NCI-H748 treated with DMSO at 0.1 percent for 48 hours (cell line): ENCODE results near the gene COMMD9.
A peak's percentile ranks its signal among the peaks of the same experiment; 100 is the strongest.

Experiments used
- DNase-seq: peaks from one replicate; lab custom pipeline; 2025; lab: John Stamatoyannopoulos, UW

COMMD9 gene

GRCh38 chr11:36296884-36297543 is 7.8 kb upstream of the COMMD9 start:
- DNase-seq, result no peak

- DNase-seq, result no peak
These were observed 6.7 kb upstream of the COMMD9 start, which contains the start of gene PRR5L for GRCh38 chr11:36295926-36296325. Gene PRR5L (plus strand): TSS chr11:36296288. CDS start chr11:36401122, 104,834 bp downstream.

GRCh38 chr11:36292311-36292722 is 3.1 kb upstream of the COMMD9 start:
- DNase-seq, result no peak

- no peak for DNase-seq
These were observed 590 bp downstream of the COMMD9 start for GRCh38 chr11:36288442-36289225.

- DNase-seq, result no peak
These were observed 6.3 kb downstream of the COMMD9 start for GRCh38 chr11:36282926-36283325.

GRCh38 chr11:36281850-36282249 is 7.4 kb downstream of the COMMD9 start:
- DNase-seq, result no peak

- no peak for DNase-seq
These were observed 8.7 kb downstream of the COMMD9 start for GRCh38 chr11:36280531-36280930.

- DNase-seq, result no peak
These were observed 10.5 kb downstream of the COMMD9 start for GRCh38 chr11:36278531-36279282.

GRCh38 chr11:36274414-36274813 is 14.8 kb downstream of the COMMD9 start:
- DNase-seq, result no peak

GRCh38 chr11:36273110-36273509 is 16.1 kb downstream of the COMMD9 start:
- no peak for DNase-seq

- DNase-seq, result no peak
These were observed 17.3 kb downstream of the COMMD9 start for GRCh38 chr11:36271794-36272407.

- no peak for DNase-seq
These were observed 18.5 kb downstream of the COMMD9 start for GRCh38 chr11:36270701-36271100.

- no peak for DNase-seq
These were observed 20.8 kb downstream of the COMMD9 start for GRCh38 chr11:36268337-36268985.

- no peak for DNase-seq
These were observed 22.5 kb downstream of the COMMD9 start for GRCh38 chr11:36266767-36267166.

GRCh38 chr11:36265793-36266628 is 23.2 kb downstream of the COMMD9 start:
- peak; percentile 33 for DNase-seq

GRCh38 chr11:36264973-36265344 is 24.3 kb downstream of the COMMD9 start:
- DNase-seq, result no peak

GRCh38 chr11:36264011-36264972 is 24.9 kb downstream of the COMMD9 start:
- DNase-seq, result no peak

GRCh38 chr11:36261094-36261493 is 28.1 kb downstream of the COMMD9 start:
- no peak for DNase-seq

- peak; percentile 57 for DNase-seq
These were observed 30.4 kb downstream of the COMMD9 start for GRCh38 chr11:36258730-36259360.
